ENCODE measurements around the gene FXR2. TPM values are rescaled to one million over a fixed set of nuclear protein-coding genes. Genes with fewer than 3 reads are reported as not detected.
A peak's percentile ranks its signal among the peaks of the same experiment; 100 is the strongest.

The FXR2 gene
- total and polyA plus RNA-seq, 10 donors = 17.7 to 29.3 (median 24.0) TPM

DNA sequence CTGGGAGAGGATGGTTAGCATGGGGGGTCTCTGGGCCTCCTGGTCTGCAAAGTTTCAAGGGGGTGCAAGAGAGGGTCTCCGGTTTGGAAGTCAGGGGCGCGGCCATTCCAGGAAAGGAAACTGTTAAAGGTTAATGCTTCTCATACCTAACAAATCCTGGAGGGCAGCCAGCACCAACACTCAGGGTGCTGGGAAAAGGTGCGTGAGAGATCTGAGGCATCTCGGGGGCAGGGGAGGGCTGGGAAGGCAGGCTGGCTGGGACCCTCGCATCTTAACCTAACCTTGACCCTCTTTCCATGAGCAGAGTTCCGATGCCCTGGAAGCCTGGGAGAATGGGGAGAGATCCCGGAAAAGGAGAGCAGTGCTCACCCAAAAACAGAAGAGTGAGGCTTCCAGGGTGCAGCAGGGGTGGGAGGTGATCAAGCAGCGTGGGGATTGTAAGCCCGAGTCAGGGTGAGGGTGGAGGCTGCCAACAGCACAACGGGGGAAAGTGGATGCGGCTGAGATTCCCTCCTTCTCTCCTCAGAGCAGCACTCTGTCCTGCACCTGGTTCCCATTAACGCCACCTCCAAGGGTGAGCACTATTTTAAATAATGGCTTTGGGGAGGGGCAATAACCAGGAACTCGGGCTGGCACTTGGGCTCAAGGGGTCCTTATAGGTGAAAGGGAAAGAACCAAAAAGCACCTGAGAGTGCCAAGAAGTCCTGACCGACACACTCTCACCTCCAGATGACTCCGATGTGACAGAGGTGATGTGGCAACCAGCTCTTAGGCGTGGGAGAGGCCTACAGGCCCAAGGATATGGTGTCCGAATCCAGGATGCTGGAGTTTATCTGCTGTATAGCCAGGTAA lies 55.2 kb downstream of the FXR2 start:
- WGBS, 5 donors = 40 to 65% (median 51%) methylated on average over 18 of the region's 18 CpGs
- Histone ChIP-seq H3K4me3 (peak overlapping the region in 7 of 8 donors; percentile 20 to 96 (median 75)), H3K4me1 (peaks cover 43 to 96% (median 70%) of the 10 kb centered on the region in 6 donors), H3K27ac (peak overlapping the region; percentile 81 to 98 (median 94)), H3K36me3 (peaks cover 0 to 35% (median 13%) of the 10 kb centered on the region in 6 donors), H3K9me3 (no peaks in the 10 kb centered on the region), H3K27me3 (replicated peaks in 1 of 7) (no peaks in the 10 kb centered on the region)
- DNase-seq = no peak
- intact Hi-C loops (cut with DNase I; ENCODE audit: low total_unique reads) = loop anchor here (5.0 kb wide), 2 partner anchors 42 to 122 kb away; partner anchors contain the start of genes FGF11 and TMEM102
- TF ChIP-seq POLR2AphosphoS5 (IDR thresholded peaks at IDR 0.05) = no peak
- TF ChIP-seq, protein P1, sequence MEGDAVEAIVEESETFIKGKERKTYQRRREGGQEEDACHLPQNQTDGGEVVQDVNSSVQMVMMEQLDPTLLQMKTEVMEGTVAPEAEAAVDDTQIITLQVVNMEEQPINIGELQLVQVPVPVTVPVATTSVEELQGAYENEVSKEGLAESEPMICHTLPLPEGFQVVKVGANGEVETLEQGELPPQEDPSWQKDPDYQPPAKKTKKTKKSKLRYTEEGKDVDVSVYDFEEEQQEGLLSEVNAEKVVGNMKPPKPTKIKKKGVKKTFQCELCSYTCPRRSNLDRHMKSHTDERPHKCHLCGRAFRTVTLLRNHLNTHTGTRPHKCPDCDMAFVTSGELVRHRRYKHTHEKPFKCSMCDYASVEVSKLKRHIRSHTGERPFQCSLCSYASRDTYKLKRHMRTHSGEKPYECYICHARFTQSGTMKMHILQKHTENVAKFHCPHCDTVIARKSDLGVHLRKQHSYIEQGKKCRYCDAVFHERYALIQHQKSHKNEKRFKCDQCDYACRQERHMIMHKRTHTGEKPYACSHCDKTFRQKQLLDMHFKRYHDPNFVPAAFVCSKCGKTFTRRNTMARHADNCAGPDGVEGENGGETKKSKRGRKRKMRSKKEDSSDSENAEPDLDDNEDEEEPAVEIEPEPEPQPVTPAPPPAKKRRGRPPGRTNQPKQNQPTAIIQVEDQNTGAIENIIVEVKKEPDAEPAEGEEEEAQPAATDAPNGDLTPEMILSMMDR (IDR thresholded peaks at IDR 0.05 in 8 of 11, conservative IDR thresholded peaks at IDR 0.05 in 3 of 11) = no peak
- no peak for TF ChIP-seq POLR2A (IDR thresholded peaks at IDR 0.05)

DNA sequence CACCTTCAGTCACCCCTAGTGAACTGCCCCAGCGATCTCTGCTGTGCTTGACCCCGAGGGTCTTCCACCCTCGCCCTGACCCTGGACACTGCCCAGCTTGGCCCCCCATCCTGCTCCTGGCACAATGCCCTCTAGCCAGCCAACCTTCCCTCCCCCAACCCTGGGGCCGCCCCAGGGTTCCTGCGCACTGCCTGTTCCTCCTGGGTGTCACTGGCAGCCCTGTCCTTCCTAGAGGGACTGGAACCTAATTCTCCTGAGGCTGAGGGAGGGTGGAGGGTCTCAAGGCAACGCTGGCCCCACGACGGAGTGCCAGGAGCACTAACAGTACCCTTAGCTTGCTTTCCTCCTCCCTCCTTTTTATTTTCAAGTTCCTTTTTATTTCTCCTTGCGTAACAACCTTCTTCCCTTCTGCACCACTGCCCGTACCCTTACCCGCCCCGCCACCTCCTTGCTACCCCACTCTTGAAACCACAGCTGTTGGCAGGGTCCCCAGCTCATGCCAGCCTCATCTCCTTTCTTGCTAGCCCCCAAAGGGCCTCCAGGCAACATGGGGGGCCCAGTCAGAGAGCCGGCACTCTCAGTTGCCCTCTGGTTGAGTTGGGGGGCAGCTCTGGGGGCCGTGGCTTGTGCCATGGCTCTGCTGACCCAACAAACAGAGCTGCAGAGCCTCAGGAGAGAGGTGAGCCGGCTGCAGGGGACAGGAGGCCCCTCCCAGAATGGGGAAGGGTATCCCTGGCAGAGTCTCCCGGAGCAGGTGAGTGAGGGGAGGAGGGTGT lies 56.0 kb downstream of the FXR2 start, which contains the start of gene TNFSF13:
Gene TNFSF13, plus strand, starts transcription at position 207 of the 776 bp plus-strand sequence. Its CDS starts 290 bp downstream, at position 497.
- TF ChIP-seq, protein P1 (IDR thresholded peaks at IDR 0.05 in 8 of 11, conservative IDR thresholded peaks at IDR 0.05 in 3 of 11) = no peak
- TF ChIP-seq POLR2AphosphoS5 (IDR thresholded peaks at IDR 0.05) (peak in 1 of 3 donors; percentile 19), POLR2A (IDR thresholded peaks at IDR 0.05) (no peak)
- H3K9me3 ChIP-seq = no peaks in the 10 kb centered on the region
- no peaks in the 10 kb centered on the region for H3K27me3 ChIP-seq (replicated peaks in 1 of 7)
- peak within 1 kb of the TSS; percentile 81 to 98 (median 94) for H3K27ac ChIP-seq
- H3K4me3 ChIP-seq = peak within 1 kb of the TSS; percentile 13 to 96 (median 55)
- whole genome bisulfite sequencing, 5 donors = 12 to 24% (median 16%) methylated on average over 16 of the region's 16 CpGs
- intact Hi-C loops (cut with DNase I; ENCODE audit: low total_unique reads) = no loop called here
- H3K36me3 ChIP-seq = peaks cover 0 to 31% (median 6%) of the 10 kb centered on the region in 6 donors
- peak; percentile 88 for DNase-seq
- H3K4me1 ChIP-seq = peaks cover 38 to 95% (median 67%) of the 10 kb centered on the region in 6 donors

DNA sequence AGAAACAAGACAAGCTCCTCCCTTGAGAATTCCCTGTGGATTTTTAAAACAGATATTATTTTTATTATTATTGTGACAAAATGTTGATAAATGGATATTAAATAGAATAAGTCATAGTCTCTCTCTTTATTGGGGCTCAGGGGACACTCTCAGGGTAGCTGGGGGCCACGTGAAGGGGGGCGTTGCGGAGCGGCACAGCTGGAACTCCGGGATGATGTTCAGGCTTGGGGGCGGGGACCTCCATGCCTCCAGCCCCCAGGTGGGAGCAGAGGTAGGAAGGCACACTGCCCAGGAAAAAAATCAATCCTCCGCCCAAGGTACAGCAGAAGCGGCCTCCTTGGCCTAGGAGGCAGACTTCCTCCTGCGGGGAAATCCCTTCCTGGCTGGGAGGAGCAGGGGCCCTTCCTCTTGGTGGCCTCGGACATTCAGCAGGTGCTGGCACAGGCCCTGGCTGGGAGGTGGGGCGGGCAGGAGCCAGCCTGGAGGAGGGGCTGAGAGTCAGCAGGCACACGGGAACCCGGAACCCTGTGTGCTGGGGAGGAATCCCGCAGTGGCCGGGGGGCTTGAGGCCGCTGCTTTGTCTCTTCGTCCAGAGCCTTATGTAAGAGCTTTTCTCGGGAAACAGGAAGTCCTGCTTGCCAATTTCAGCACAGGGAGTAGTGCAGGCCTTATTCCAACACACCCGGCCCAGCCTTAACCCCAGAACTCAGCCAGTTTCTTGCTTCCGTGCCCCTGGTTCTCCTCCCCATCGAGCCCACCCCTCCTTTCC lies 56.7 kb downstream of the FXR2 start:
- Histone ChIP-seq H3K27ac (peak overlapping the region; percentile 81 to 98 (median 94)), H3K36me3 (peaks cover 0 to 28% (median 0%) of the 10 kb centered on the region in 6 donors), H3K4me1 (peaks cover 37 to 95% (median 67%) of the 10 kb centered on the region in 6 donors), H3K9me3 (no peaks in the 10 kb centered on the region), H3K27me3 (replicated peaks in 1 of 7) (no peaks in the 10 kb centered on the region), H3K4me3 (peak overlapping the region; percentile 13 to 96 (median 55))
- DNase-seq = peak; percentile 95
- TF ChIP-seq POLR2A (IDR thresholded peaks at IDR 0.05) = peak in 1 of 3 donors; percentile 5
- TF ChIP-seq, protein P1 (IDR thresholded peaks at IDR 0.05 in 8 of 11, conservative IDR thresholded peaks at IDR 0.05 in 3 of 11) = peak in 2 of 11 experiments; percentile 19 to 28
- peak; percentile 85 to 92 (median 91) for TF ChIP-seq POLR2AphosphoS5 (IDR thresholded peaks at IDR 0.05)
- intact Hi-C loops (cut with DNase I; ENCODE audit: low total_unique reads) = no loop called here
- WGBS, 5 donors = 11 to 17% (median 13%) methylated on average over 13 to 21 of the region's 21 CpGs
